PC-9 (cell line): Measurements from ENCODE around the gene TPPP.

Source experiments
- CTCF ChIP-seq: fragments of 200-600 bp; sonication (generic); conservative IDR thresholded peaks from 2 replicates; pipeline ENCODE4 v1.6.1; 2017; ENCODE audit warnings: mixed run types, antibody characterized with exemption, mild to moderate bottlenecking, moderate library complexity
- EZH2 ChIP-seq: fragments of 200-600 bp; sonication (generic); IDR thresholded peaks from 2 replicates; pipeline ENCODE4 v1.8.0; 2017; ENCODE audit warnings: antibody characterized with exemption, low read depth

GRCh38 chr5:665956-666711, 27.0 kb downstream of the TPPP start:
- TF ChIP-seq EZH2 = no peak
- no peak for TF ChIP-seq CTCF
